ENCODE data around the gene ARHGAP11B.
A peak's percentile ranks its signal among the peaks of the same experiment; 100 is the strongest.
"Not testable (repeated sequence)": the region's sequence is repeated elsewhere in the genome, so short reads cannot be mapped to it uniquely, and the experiment has no call there.

The ARHGAP11B gene

GRCh38 chr15:30625436-30626193, at the start of gene ARHGAP11B:
ARHGAP11B (plus strand) TSS chr15:30626128.
- not testable (repeated sequence) for DNase-seq

- DNase-seq = not testable (repeated sequence)
These were observed 46.4 kb upstream of the ARHGAP11B start for GRCh38 chr15:30579394-30579970.

- not testable (repeated sequence) for DNase-seq
These were observed 45.2 kb upstream of the ARHGAP11B start for GRCh38 chr15:30580716-30581115.

- DNase-seq = not testable (repeated sequence)
These were observed 27.0 kb upstream of the ARHGAP11B start for GRCh38 chr15:30598953-30599352.

- DNase-seq = not testable (repeated sequence)
These were observed 22.1 kb upstream of the ARHGAP11B start, which contains the start of gene GOLGA8H for GRCh38 chr15:30603796-30604195. GOLGA8H (plus strand) TSS chr15:30604028; CDS start chr15:30604126, 98 bp downstream.

GRCh38 chr15:30612271-30612670, 13.7 kb upstream of the ARHGAP11B start:
- DNase-seq = not testable (repeated sequence)

- not testable (repeated sequence) for DNase-seq
These were observed 4.6 kb upstream of the ARHGAP11B start for GRCh38 chr15:30621342-30621741.

- not testable (repeated sequence) for DNase-seq
These were observed 252 bp downstream of the ARHGAP11B start for GRCh38 chr15:30626194-30626565.

GRCh38 chr15:30626632-30627031, 704 bp downstream of the ARHGAP11B start:
- not testable (repeated sequence) for DNase-seq

- no peak for DNase-seq
These were observed 24.3 kb downstream of the ARHGAP11B start for GRCh38 chr15:30650012-30650929.

- peak; percentile 8 to 43 for DNase-seq
These were observed 35.2 kb downstream of the ARHGAP11B start for GRCh38 chr15:30661154-30661553.

GRCh38 chr15:30669621-30670020, 43.7 kb downstream of the ARHGAP11B start:
- not testable (repeated sequence) for DNase-seq

GRCh38 chr15:30670056-30670455, 44.1 kb downstream of the ARHGAP11B start:
- no peak for DNase-seq

GRCh38 chr15:30671309-30671708, 45.4 kb downstream of the ARHGAP11B start:
- no peak for DNase-seq

GRCh38 chr15:30675126-30675525, 49.2 kb downstream of the ARHGAP11B start:
- DNase-seq = no peak

GRCh38 chr15:30675891-30676290, 50.0 kb downstream of the ARHGAP11B start:
- DNase-seq = not testable (repeated sequence)

- not testable (repeated sequence) for DNase-seq
These were observed 55.1 kb downstream of the ARHGAP11B start for GRCh38 chr15:30680997-30681396.

GRCh38 chr15:30685709-30686285, 59.9 kb downstream of the ARHGAP11B start:
- not testable (repeated sequence) for DNase-seq

- DNase-seq = not testable (repeated sequence)
These were observed 60.7 kb downstream of the ARHGAP11B start for GRCh38 chr15:30686651-30687050.

All from NCI-H524 (cell line).